Fibroblast of lung (primary cell): ENCODE results near the gene POLR2H.

ENCODE experiments used
- CTCF ChIP-seq, 2 donors: IDR thresholded peaks in 1 of 2; conservative IDR thresholded peaks in 1 of 2; 1 replicate in 1 of 2; 2 replicates in 1 of 2; pipeline ENCODE4 v1.5.1; 2011 to 2012; ENCODE audit warnings: low read length in 2 of 2, control low read depth in 1 of 2, inconsistent platforms in 1 of 2, low read depth in 1 of 2, mild to moderate bottlenecking in 1 of 2
- EZH2 ChIP-seq: IDR thresholded peaks from 2 replicates; pipeline ENCODE4 v1.5.1; 2012; ENCODE audit warnings: low read length, control low read depth, mild to moderate bottlenecking; ENCODE audit errors: missing control alignments

DNA sequence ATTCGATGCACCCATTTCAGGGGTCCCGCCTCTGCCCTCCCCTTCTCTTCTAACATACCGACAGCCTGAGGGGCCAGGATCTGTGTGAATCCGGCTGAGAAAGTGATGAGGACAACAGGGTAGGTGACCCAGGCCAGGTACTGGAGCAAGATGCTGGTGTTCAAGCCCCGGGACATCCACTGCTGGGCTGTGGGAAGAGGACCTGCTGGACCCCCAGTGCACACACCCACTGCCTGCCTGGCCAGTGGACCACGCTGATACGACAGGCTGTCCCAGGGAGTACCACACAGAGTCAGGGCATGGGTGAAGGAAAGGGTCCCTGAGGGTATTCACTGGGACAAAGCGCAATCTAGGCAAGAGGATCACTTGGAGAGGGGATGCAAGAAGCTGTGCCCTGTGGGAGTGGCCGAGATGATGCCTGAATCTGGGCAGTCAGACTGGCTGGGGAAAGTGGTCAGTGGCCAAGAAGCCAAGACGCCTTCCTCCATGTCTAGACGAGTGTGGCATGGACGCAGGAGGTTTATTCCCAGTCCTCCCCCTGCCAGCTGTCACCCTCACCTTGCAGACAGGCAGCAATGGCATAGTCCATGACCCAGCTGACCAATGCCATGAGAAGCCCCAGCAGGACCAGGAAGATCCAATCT lies 3.3 kb upstream of the POLR2H start:
- TF ChIP-seq CTCF (conservative IDR thresholded peaks at IDR 0.05 in 1 of 2, IDR thresholded peaks at IDR 0.05 in 1 of 2; ENCODE audit: low read depth in 1 of 2, low read length in 2 of 2) (no peak), EZH2 (no peak)
